ENCODE measurements around the gene WWOX.
A peak's percentile ranks its signal among the peaks of the same experiment; 100 is the strongest.

WWOX gene

GRCh38 chr16:78484509-78485058 lies 385.1 kb downstream of the WWOX start:
- DNase-seq, result no peak

DNA sequence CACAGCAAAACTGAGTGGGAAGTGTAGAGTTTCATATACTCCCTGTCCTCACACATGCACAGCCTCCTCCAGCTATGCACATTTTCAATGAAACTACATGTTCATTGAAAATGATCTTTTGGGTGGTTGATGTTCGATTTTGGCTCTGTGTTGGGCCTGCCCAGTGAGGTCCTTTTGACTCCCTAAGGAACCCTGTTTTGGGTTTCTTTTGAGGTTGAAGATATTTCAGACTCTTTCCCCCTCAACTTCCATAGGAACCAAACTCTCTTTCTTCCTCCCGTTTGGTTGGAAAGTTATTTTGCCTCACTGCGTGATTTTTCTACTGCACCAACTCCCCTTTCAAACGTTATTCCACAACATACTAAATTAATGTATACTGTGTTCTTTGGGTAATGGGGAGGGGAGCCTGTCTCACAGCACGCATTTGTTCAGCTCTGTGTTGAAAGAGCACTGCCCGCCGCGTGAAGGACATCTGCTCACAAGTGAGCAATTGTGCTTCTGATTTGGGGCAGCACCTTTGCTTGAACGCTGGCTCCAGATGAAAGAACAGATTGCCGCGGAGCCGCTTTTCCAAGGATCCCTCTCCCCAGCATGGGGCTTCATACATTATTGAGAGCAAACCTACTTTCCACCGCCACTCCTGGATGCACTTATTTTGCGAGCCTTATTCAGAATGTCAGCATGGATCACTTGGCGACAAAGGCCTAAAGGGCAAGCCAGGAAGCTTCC lies 385.9 kb downstream of the WWOX start:
- DNase-seq, result no peak

DNA sequence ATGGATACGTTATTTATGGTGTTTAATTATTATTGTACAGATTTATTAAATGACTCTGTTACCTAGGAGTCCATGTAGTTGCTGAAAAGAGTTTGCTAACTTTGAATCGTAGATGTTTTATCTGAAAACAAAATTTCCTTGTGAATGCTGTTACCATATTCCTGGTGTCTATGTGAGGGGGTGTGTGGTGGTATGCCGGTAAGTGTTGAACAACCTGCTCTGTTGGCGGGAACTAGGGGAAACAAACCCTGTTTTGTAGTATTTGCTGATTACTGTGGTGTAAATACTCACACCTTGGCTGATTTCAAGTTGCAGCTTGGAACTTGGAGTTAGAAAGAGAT lies 386.4 kb downstream of the WWOX start:
- no peak for DNase-seq

- DNase-seq, result no peak
These were observed 388.0 kb downstream of the WWOX start for GRCh38 chr16:78487471-78487870.

DNA sequence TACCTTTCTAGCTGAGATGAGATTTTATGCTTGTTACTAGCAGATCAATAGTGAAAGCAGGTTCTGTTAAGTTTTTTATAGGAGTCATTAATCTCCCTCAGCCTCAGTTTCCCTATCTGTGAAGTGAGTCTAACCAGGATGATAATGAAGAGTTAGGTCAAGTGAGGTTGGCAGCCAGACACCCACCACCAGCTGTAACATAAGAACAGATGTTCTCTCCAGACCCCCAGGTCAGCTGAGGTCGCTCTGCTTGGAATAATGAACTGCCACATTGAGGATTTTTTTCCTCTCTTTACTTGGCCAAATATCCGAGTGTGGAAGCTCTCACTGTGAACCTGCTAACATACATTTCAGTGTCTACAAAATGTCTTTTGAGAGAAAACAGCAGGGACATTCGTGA lies 389.6 kb downstream of the WWOX start:
- no peak for DNase-seq

DNA sequence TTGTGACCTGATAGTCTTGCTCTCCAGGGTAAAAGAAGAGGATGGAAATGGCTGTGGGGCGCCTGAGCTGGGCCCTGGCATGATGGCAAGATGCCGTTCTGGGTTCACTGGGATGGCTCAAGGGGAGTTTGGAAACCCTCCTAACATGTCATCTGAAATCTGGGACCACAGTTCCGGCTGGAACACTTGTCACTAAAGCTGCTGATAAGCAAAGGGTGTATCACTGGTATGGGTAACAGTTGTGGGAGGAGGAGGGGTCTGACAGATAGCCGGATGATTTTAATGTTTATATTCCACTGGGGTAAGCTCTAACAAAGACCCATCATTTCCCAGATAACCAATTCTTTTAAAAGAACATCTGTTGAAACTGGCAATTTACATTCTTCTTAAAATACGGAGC lies 390.2 kb downstream of the WWOX start:
- no peak for DNase-seq

DNA sequence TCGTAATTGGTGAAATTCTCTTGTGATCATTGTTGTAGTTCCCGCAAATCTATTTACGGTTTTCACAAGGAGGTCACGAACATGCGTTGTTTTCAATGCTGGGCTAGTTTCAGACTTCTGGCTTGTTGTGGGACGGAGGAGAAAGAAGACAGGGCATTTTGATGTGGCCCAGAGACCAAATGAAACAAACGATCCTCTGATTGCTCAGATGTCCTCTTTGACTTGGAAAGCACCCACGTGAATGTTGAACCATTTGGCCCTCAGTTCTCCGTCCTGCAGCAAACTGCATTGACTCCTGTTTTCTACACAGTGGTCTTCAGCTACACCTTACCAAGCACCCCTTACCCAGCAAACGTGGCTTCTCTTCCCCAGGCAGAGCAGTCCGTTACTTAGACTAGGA lies 391.0 kb downstream of the WWOX start:
- DNase-seq, result no peak

DNA sequence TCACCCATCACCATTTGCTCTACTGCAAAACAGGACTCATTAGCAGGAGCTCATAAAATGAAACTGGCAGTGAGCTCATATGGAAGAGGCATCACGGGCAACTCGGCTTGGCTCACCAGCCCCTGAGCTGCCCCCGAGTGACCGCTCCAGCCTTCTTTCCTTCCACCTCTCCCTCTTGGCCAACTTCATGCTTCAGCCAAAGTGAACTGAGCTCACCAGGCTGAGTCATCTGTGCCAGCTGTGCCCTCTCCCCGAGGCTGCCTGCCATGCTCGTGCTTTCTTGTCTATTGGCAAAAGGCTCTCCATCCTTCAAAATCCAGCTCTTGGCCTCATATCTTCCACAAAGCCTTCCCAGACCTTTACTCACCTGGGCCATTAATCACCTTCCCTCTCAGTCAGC lies 391.4 kb downstream of the WWOX start:
- no peak for DNase-seq

DNA sequence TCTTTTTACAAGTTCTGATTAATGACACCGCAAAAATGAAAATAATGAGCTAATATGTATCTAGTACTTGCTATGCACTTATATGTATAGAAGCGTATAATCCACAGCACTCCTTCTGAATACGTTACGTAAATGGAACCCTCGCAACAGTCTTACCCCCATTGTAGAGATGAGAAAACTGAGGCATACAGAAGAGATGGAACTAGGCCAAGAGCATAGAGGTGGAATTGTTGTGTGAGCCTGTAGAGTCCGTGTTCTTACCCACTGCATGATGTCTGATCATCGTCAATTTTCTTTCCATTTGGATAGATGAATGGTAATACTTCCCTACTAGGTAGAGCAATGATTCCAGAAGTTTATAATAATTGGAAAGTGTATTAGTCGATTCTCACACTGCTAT lies 394.1 kb downstream of the WWOX start:
- DNase-seq, result no peak

GRCh38 chr16:78494105-78494504 lies 394.7 kb downstream of the WWOX start:
- no peak for DNase-seq

- no peak for DNase-seq
These were observed 395.2 kb downstream of the WWOX start for GRCh38 chr16:78494674-78495073.

DNA sequence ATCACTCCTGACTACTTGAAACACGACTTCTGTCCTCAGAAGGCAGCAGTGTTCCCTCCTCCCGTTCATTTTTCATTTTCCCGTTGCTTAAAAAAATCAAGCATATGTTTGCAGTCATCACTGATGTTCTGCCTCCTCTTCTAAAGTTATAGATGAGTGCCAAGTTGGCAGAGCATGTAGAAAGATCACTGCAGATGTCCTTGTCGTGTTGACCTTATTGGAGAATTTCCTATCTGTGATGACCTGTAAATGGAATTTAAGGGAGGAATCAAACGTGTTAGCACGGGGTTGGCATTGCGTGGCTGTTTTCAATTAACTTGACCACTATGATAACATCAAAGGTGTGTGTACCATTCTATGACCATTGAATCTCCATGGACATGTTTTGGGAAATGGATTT lies 396.7 kb downstream of the WWOX start:
- DNase-seq, result no peak

GRCh38 chr16:78499399-78499798 lies 399.9 kb downstream of the WWOX start:
- no peak for DNase-seq

GRCh38 chr16:78500659-78501270 lies 401.3 kb downstream of the WWOX start:
- no peak for DNase-seq

DNA sequence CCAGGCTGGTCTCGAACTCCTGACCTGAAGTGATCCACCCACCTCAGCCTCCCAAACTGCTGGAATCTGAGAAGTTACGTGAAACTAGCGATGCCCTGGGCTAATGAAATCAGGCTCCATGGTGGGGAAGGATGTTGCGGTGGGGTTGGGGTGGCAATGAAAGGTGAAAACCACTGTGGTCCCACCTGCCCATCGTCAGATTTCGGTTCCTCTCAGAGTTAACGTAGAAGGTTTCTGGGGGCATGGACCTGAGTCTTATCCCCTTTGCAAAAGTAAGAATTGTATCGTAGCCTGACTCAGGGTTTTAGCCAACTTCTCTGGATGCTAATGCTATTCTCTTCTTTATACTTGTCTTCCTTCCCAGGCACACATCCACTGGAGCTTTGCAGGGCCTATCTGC lies 402.3 kb downstream of the WWOX start:
- DNase-seq, result no peak

- DNase-seq, result no peak
These were observed 403.4 kb downstream of the WWOX start for GRCh38 chr16:78502812-78503350.

GRCh38 chr16:78503602-78504001 lies 404.1 kb downstream of the WWOX start:
- DNase-seq, result peak; percentile 58

DNA sequence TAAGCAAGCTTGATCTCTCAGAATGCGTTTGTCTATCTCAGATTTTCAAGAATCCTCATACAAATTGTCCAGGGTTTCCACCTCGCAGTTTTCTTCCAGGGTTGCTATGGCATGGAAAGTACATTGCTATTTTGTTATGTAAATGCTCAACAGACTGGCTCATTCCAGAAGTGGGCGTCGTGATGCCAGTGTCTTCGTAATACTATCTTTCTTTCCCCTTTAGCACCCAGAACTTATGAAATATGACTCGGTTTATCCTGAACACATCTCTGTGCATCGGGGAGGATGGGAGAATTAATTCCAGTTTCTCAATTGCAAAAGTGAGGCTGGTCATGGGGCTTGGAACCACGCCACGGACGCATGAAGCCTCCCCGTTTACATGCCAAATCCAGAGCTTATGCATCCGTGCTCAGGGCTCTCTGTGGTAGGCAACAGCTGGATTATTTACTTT lies 405.0 kb downstream of the WWOX start:
- no peak for DNase-seq

DNA sequence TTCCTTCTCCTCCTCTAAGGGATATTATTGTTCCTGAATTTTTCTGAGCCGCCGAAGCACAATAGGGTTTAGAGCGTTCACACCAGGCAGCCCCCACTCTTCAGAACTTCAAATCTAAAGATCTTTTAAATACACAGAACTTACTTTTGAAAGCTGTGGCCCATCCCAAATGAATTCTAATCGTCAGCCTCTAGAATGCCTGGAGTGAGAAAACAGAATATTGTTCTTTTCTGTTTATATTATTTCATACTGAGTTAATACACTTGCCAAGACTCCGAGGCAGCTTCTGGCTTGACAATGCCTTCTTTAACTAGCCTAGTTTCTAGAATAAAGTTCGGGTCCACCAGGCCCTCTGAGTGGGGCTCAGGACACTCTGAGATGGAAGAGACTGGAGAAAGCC lies 405.6 kb downstream of the WWOX start:
- DNase-seq, result no peak

DNA sequence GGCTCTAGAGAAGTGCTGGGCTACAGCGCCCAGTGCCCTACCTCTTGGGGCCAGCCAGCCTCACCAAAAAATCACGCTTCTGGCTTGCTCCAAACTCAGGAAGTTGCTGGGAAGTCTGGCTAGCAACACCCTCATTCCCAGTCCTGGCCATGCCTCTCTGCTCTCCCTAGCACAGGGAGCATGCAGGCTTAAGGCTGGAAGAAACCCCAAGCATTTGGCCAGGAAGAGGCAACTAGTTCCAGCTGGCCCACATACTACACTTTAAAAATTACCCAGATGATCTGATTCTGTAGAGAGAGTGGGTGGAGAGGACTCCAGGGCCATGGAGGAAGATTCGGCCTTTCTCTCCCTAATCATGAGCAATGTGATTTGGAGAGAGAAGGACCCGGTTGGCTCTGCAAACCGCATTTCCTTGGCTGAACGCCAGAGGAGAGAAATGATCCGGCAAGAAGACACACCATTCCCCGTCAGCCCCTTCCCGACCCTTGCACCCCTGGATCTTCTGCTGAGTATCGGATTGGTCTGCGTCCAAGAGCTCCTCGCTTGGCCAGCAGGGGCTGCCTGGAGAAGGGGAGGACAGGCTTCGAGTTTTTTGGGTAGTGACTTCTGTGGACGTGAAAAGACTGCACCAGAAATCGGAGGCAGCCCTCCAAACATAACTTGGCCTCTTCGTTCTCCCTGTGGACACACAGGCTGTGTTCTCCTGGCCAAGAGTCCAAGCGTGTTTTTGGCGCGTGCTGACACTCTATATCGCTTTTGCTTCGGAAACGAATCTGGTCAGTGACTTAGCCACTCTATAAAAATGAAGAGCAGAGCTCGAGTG lies 406.3 kb downstream of the WWOX start:
- no peak for DNase-seq

DNA sequence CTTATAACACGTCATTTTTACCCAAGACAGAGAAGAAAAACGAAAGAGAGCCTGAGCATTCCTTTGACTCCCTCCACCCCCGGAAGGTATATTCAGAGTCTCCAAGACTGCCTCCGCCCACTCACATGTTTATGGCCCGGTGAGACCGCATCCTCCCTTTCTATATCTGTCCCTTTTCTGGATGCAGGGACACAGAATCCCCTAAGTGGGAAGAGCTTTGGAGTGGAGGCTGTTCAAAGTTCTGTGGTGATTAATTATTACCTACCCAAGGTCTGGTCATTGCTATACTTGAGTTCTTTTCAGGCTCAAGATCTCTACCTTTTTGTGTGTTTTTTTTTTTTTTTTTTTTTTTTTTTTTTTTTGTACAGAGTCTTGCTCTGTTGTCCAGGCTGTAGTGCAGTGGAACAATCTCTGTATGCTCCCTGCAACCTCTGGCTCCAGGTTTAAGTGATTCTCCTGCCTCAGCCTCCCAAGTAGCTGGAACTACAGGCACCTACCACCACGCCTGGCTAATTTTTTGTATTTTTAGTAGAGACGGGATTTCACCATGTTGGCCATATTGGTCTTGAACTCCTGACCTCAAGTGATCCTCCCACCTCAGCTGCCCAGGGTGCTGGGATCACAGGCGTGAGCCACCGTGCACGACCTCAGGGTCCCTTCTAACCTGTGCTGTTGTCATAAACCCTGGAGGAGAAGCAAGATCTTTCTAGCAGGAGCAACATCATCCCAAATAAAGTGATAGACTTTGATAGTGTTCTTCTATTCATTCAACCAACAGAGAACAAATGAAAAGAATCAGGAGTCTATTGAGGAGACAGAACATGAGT lies 407.1 kb downstream of the WWOX start:
- DNase-seq, result no peak

DNA sequence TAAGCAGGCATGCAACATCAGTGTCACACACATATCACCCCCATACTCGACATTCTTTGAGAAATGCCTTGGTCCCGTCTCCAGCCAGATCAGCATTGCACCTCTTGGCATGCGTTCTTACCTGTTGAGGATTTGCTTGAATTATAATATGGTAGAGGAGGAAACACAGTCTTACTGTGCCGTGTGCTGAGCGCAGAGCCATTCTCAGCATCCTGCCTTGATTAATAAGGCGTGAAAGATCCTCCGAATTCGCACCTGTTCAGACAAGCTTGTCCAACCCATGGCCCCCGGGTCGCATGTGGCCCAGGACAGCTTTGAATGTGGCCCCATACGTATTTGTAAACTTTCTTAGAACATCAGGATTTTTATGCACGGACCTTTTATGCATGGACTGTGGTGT lies 408.1 kb downstream of the WWOX start:
- DNase-seq, result no peak

DNA sequence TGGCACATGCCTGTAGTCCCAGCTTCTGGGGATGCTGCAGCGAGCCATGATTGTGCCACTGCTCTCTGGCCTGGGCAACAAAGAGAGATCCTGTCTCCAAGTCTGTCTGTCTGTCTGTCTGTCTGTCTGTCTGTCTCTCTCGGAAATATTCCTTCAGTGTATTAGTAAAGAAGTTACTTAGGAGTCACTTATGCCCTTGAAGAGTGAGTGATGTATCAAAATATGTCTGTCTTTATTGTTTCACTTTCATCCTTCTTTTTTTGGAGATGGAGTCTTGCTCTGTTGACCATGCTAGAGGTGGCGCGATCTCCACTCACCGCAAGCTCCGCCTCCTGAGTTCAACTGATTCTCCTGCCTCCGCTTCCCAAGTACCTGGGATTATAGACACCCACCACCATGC lies 410.5 kb downstream of the WWOX start:
- no peak for DNase-seq

Measured in NCI-H1436 (cell line).